SK-N-SH (cell line): ENCODE data around the gene CHST9.

Experiments
- CTCF ChIP-seq: fragments of 200-600 bp; sonication (generic); IDR thresholded peaks from 2 replicates; pipeline ENCODE4 v1.6.1; 2017; ENCODE audit warnings: antibody characterized with exemption, mild to moderate bottlenecking, moderate library complexity
- JUND ChIP-seq: IDR thresholded peaks from 2 replicates; pipeline ENCODE4 v1.4.0; 2012
- POLR2AphosphoS5 ChIP-seq: IDR thresholded peaks from 2 replicates; pipeline ENCODE4 v1.6.1; 2012; ENCODE audit warnings: low read depth, low read length
- REST ChIP-seq: IDR thresholded peaks from 2 replicates; pipeline ENCODE4 v1.6.1; 2012; ENCODE audit warnings: mild to moderate bottlenecking, low read depth, low read length, moderate library complexity
- USF2 ChIP-seq: fragments of 150-350 bp; IDR thresholded peaks from 2 replicates; pipeline ENCODE4 v1.6.1; 2017; ENCODE audit warnings: antibody characterized with exemption, low read length, low read depth, borderline replicate concordance

- TF ChIP-seq USF2: no peak
- TF ChIP-seq JUND: no peak
- no peak for TF ChIP-seq POLR2AphosphoS5
- TF ChIP-seq CTCF: no peak
- TF ChIP-seq REST: no peak
These were observed 789 bp upstream of the CHST9 start for GRCh38 chr18:27185897-27186296.
